HepG2 (cell line): Measurements from ENCODE around the gene CACNA2D1. TPM values are rescaled to one million over a fixed set of nuclear protein-coding genes. Genes with fewer than 3 reads are reported as not detected.

Experiments used
- ATAC-seq: fragments of 200-7000 bp; cut with Tn5 transposase; 3 replicates; pipeline ENCODE4 v1.9.1; 2020; ENCODE audit warnings: mild to moderate bottlenecking, moderate library complexity
- BruUV-seq: library from RNA; stranded (reverse); fragments of 400-500 nt; replicated peaks from 2 replicates; lab custom pipeline; 2021; lab: Mats Ljungman, UMichigan
- CTCF ChIA-PET: fragments of 300-600 bp; formaldehyde crosslinking; extraction: SDS; loops from one replicate; lab custom pipeline; 2021; ENCODE audit warnings: low total read pairs, inconsistent platforms, low intra/inter-chr PET ratio; lab: Yijun Ruan, JAX
- POLR2A ChIA-PET: fragments of 350-600 bp; sonication (Branson Sonifier 250); formaldehyde crosslinking; loops from one replicate; lab custom pipeline; 2020; ENCODE audit warnings: antibody characterized with exemption, inconsistent platforms; lab: Yijun Ruan, JAX
- DNase-seq: peaks from one replicate; pipeline ENCODE4 v3.0.0-alpha.2; 2015; ENCODE audit warnings: low spot score
- FAIRE-seq: peaks from 3 replicates; lab custom pipeline; 2011; peaks lifted over from hg19 to GRCh38; lab: Jason Lieb, UNC
- H2AFZ ChIP-seq: one replicate; pipeline ENCODE4 v1.6.1; 2011; ENCODE audit warnings: low read length, inconsistent platforms
- H3K27ac ChIP-seq: fragments of 300-600 bp; 3 replicates; pipeline ENCODE4 v1.8.0; 2011; ENCODE audit warnings: mixed run types, mild to moderate bottlenecking, mixed read lengths, low read length, inconsistent platforms; ENCODE audit not compliant: insufficient read depth; ENCODE audit errors: extremely low read length
- H3K27me3 ChIP-seq, 2 experiments: fragments of 200-600 bp in 1 of 2; 2 replicates in 1 of 2; 3 replicates in 1 of 2; pipeline versions ENCODE4 v1.6.0 to v1.8.0; 2011; ENCODE audit warnings: low read length in 2 of 2, mild to moderate bottlenecking in 2 of 2, moderate library complexity in 2 of 2, inconsistent platforms in 1 of 2; ENCODE audit not compliant: insufficient read depth in 2 of 2, control insufficient read depth in 1 of 2
- H3K36me3 ChIP-seq, 2 experiments: fragments of 200-600 bp in 1 of 2; replicated peaks in 1 of 2; 2 replicates in 1 of 2; 3 replicates in 1 of 2; pipeline versions ENCODE4 v1.5.1 to v1.8.0; 2011; ENCODE audit warnings: low read length in 2 of 2, inconsistent platforms in 1 of 2; ENCODE audit not compliant: insufficient read depth in 2 of 2, control insufficient read depth in 1 of 2
- H3K4me1 ChIP-seq: 2 replicates; pipeline ENCODE4 v1.5.1; 2012; ENCODE audit warnings: low read length, inconsistent platforms; ENCODE audit not compliant: insufficient read depth
- H3K4me2 ChIP-seq: 2 replicates; pipeline ENCODE4 v1.6.0; 2011; ENCODE audit warnings: low read depth, low read length, inconsistent platforms
- H3K4me3 ChIP-seq, 3 experiments: fragments of 200-600 bp in 1 of 3; sonication (generic), shearing (Covaris generic) in 1 of 3; replicated peaks in 1 of 3; 2 replicates each; pipeline ENCODE4 v1.5.1; 2011 to 2016; ENCODE audit warnings: low read length in 3 of 3, inconsistent platforms in 2 of 3, low read depth in 2 of 3, mild to moderate bottlenecking in 2 of 3, control low read depth in 1 of 3, mixed read lengths in 1 of 3; ENCODE audit not compliant: insufficient read depth in 1 of 3
- H3K79me2 ChIP-seq: one replicate; pipeline ENCODE4 v1.6.1; 2011; ENCODE audit warnings: low read length, inconsistent platforms; ENCODE audit not compliant: insufficient read depth
- H3K9ac ChIP-seq: 2 replicates; pipeline ENCODE4 v1.6.0; 2011; ENCODE audit warnings: mild to moderate bottlenecking, low read depth, low read length, inconsistent platforms; ENCODE audit not compliant: insufficient read depth
- H3K9me3 ChIP-seq: 2 replicates; pipeline ENCODE4 v1.5.1; 2012; ENCODE audit warnings: mild to moderate bottlenecking, low read length
- H4K20me1 ChIP-seq: 2 replicates; pipeline ENCODE4 v1.6.0; 2011; ENCODE audit warnings: inconsistent platforms, mild to moderate bottlenecking, low read length, moderate library complexity; ENCODE audit not compliant: insufficient read depth
- BORCS8-MEF2B ChIP-seq: sonication (generic); formaldehyde crosslinking; IDR thresholded peaks from 2 replicates; pipeline ENCODE4 v1.8.0; 2022; ENCODE audit warnings: mild to moderate bottlenecking, missing genetic modification reagents
- EHMT2 ChIP-seq: fragments of 200-600 bp; sonication (generic); IDR thresholded peaks from 2 replicates; pipeline ENCODE4 v1.7.0; 2017; ENCODE audit warnings: antibody characterized with exemption, low read depth, low read length, borderline replicate concordance
- GATA4 ChIP-seq: sonication (generic); IDR thresholded peaks from 2 replicates; pipeline ENCODE4 v1.6.1; 2016; ENCODE audit warnings: antibody characterized with exemption, low read depth, borderline replicate concordance
- IKZF4 ChIP-seq: sonication (generic); formaldehyde crosslinking; IDR thresholded peaks from 2 replicates; pipeline ENCODE4 v1.5.1; 2020; ENCODE audit warnings: borderline replicate concordance, mild to moderate bottlenecking, low read depth, missing genetic modification reagents; ENCODE audit errors: not compliant biosample characterization
- ZBTB3 ChIP-seq: sonication (generic); formaldehyde crosslinking; IDR thresholded peaks from 2 replicates; pipeline ENCODE4 v1.4.0; 2020; ENCODE audit warnings: low read depth, mild to moderate bottlenecking, moderate library complexity, missing genetic modification reagents, borderline replicate concordance
- ZFP90 ChIP-seq: sonication (generic); formaldehyde crosslinking; IDR thresholded peaks from 2 replicates; pipeline ENCODE4 v1.8.0; 2022; ENCODE audit warnings: missing genetic modification reagents, mild to moderate bottlenecking, inconsistent platforms, borderline replicate concordance
- ZMYM3 ChIP-seq: sonication (generic); formaldehyde crosslinking; IDR thresholded peaks from 2 replicates; pipeline ENCODE4 v1.5.1; 2020; ENCODE audit warnings: mild to moderate bottlenecking, missing genetic modification reagents
- ZNF563 ChIP-seq: sonication (generic); formaldehyde crosslinking; IDR thresholded peaks from 2 replicates; pipeline ENCODE4 v1.8.0; 2022; ENCODE audit warnings: mild to moderate bottlenecking, moderate library complexity, missing genetic modification reagents
- WGBS: methylation state at CpG from one replicate; pipeline ENCODE4 v1.1.6; 2017; ENCODE audit warnings: low lambda C conversion rate; 5-methylcytosine and 5-hydroxymethylcytosine counted together
- in situ Hi-C: cut with HindIII; loops from 2 replicates; pipeline ENCODE4 v1.10.0; 2017; ENCODE audit warnings: low pct_unique_long_range_greater_than_20kb; ENCODE audit not compliant: extremely low pct_ligation_motif_present
- intact Hi-C: fragments of 100-400 bp; cut with micrococcal nuclease; formaldehyde crosslinking; loops from one replicate; pipeline ENCODE4 v1.10.0; 2022; ENCODE audit not compliant: unreplicated experiment
- polyA plus RNA-seq, 8 experiments: library from polyadenylated mRNA; depleted of rRNA in 3 of 8; stranded (reverse) in 7 of 8; unstranded in 1 of 8; fragments of >200 nt; fragmentation: Illumina TruSeq in 4 of 8; extraction: Trizol in 4 of 8; gene quantifications; 2 replicates each; pipeline versions ENCODE4 v1.2.1 to v1.2.3, GENCODE V29; 2011 to 2016; ENCODE audit warnings: low read depth in 4 of 8, missing spikeins in 1 of 8, mixed read lengths in 1 of 8; ENCODE audit not compliant: insufficient read depth in 1 of 8
- total RNA-seq, 5 experiments: library from RNA; depleted of rRNA; stranded (reverse); fragments of >200 nt; fragmentation: Illumina TruSeq; extraction: Trizol; gene quantifications; 2 replicates each; pipeline ENCODE4 v1.2.3, GENCODE V29; 2016; ENCODE audit warnings: low read depth in 1 of 5

CACNA2D1 gene
- total and polyA plus RNA-seq, 2 of the 13 experiments (the other 11 are each of a cell fraction or from before 2014, with no cell fraction given), result not detected

- TF ChIP-seq IKZF4 (CRISPR knock-in tag), result no peak
- no peak for TF ChIP-seq ZFP90 (CRISPR knock-in tag)
- TF ChIP-seq ZBTB3, result no peak
- no peak for TF ChIP-seq EHMT2
- no peak for TF ChIP-seq BORCS8-MEF2B
- no peak for TF ChIP-seq ZNF563 (CRISPR knock-in tag)
- TF ChIP-seq GATA4, result no peak
- TF ChIP-seq, all 625 proteins: peak for 0
Measured at GRCh38 chr7:82202107-82202506, 241.5 kb downstream of the CACNA2D1 start (continued).

GRCh38 chr7:82200601-82201000 lies 243.0 kb downstream of the CACNA2D1 start:
- Histone ChIP-seq H3K4me2 (no peak overlapping the region), H3K4me1 (no peaks in the 10 kb centered on the region), H3K27me3 (no peaks in the 10 kb centered on the region)
- no peak for DNase-seq
- TF ChIP-seq ZMYM3 (CRISPR knock-in tag), result no peak
- TF ChIP-seq, all 625 proteins: peak for 0
- in situ Hi-C loops, result no loop called here
- no peak for FAIRE-seq
- Histone ChIP-seq H3K27ac (no peak overlapping the region), H3K9me3 (no peaks in the 10 kb centered on the region), H3K9ac (no peak overlapping the region), H3K36me3 (no peaks in the 10 kb centered on the region), H2AFZ (no peak overlapping the region), H4K20me1 (no peaks in the 10 kb centered on the region), H3K79me2 (no peaks in the 10 kb centered on the region), H3K4me3 (no peak overlapping the region)
- WGBS, result 15% methylated on average over 2 of the region's 2 CpGs
- intact Hi-C loops, result no loop called here
- BruUV-seq, result no TSS peak
- POLR2A ChIA-PET, result no interaction called here
- CTCF ChIA-PET, result no interaction called here
- ATAC-seq, result no peak
